Measurements from ENCODE around the gene ANTXR2.

ANTXR2 gene

GRCh38 chr4:80058740-80059139 is 14.3 kb downstream of the ANTXR2 start:
- Histone ChIP-seq H3K79me2 (ENCODE audit: insufficient read depth, low read length) (no peaks in the 10 kb centered on the region), H3K4me3 (ENCODE audit: low read depth, low read length, poor library complexity, severe bottlenecking) (no peak overlapping the region), H3K27me3 (ENCODE audit: insufficient read depth, low read length) (no peaks in the 10 kb centered on the region), H3K4me1 (ENCODE audit: insufficient read depth, low read length, severe bottlenecking) (peaks cover 12% of the 10 kb centered on the region), H3F3A (ENCODE audit: insufficient read depth, low read length) (no peaks in the 10 kb centered on the region), H3K4me2 (ENCODE audit: low read length) (peak overlapping the region; percentile 28; the same call in 1 of the 2 replicates), H3K36me3 (ENCODE audit: insufficient read depth, low read length) (no peaks in the 10 kb centered on the region), H3K9me3 (ENCODE audit: low read length) (no peaks in the 10 kb centered on the region), H3K9ac (ENCODE audit: low read length) (no peak overlapping the region), H3K9me2 (ENCODE audit: low read depth, low read length) (no peaks in the 10 kb centered on the region), H3K27ac (ENCODE audit: low read depth, low read length, poor library complexity, severe bottlenecking) (no peak overlapping the region), H2AFZ (ENCODE audit: low read length) (no peak overlapping the region), H4K20me1 (ENCODE audit: insufficient read depth, low read length) (no peaks in the 10 kb centered on the region)
- no peak for TF ChIP-seq CTCF (IDR thresholded peaks at IDR 0.05; ENCODE audit: low read length)

GRCh38 chr4:80054375-80054774 is 18.7 kb downstream of the ANTXR2 start:
- no peak overlapping the region for H3K4me2 ChIP-seq (ENCODE audit: low read length)
- H3K36me3 ChIP-seq (ENCODE audit: insufficient read depth, low read length), result no peaks in the 10 kb centered on the region
- no peak overlapping the region for H3K27ac ChIP-seq (ENCODE audit: low read depth, low read length, poor library complexity, severe bottlenecking)
- no peaks in the 10 kb centered on the region for H3F3A ChIP-seq (ENCODE audit: insufficient read depth, low read length)
- no peak overlapping the region for H2AFZ ChIP-seq (ENCODE audit: low read length)
- no peaks in the 10 kb centered on the region for H4K20me1 ChIP-seq (ENCODE audit: insufficient read depth, low read length)
- no peak overlapping the region for H3K4me3 ChIP-seq (ENCODE audit: low read depth, low read length, poor library complexity, severe bottlenecking)
- H3K9me2 ChIP-seq (ENCODE audit: low read depth, low read length), result no peaks in the 10 kb centered on the region
- no peaks in the 10 kb centered on the region for H3K79me2 ChIP-seq (ENCODE audit: insufficient read depth, low read length)
- H3K4me1 ChIP-seq (ENCODE audit: insufficient read depth, low read length, severe bottlenecking), result peaks cover 12% of the 10 kb centered on the region
- no peak overlapping the region for H3K9ac ChIP-seq (ENCODE audit: low read length)
- H3K9me3 ChIP-seq (ENCODE audit: low read length), result no peaks in the 10 kb centered on the region
- no peak for TF ChIP-seq CTCF (IDR thresholded peaks at IDR 0.05; ENCODE audit: low read length)
- TF ChIP-seq EZH2 (IDR thresholded peaks at IDR 0.05; ENCODE audit: borderline replicate concordance, low read length), result no peak
- H3K27me3 ChIP-seq (ENCODE audit: insufficient read depth, low read length), result no peaks in the 10 kb centered on the region

GRCh38 chr4:80053140-80053910 is 19.7 kb downstream of the ANTXR2 start:
- Histone ChIP-seq H2AFZ (ENCODE audit: low read length) (no peak overlapping the region), H3K9me3 (ENCODE audit: low read length) (no peaks in the 10 kb centered on the region), H3K36me3 (ENCODE audit: insufficient read depth, low read length) (no peaks in the 10 kb centered on the region), H3K27me3 (ENCODE audit: insufficient read depth, low read length) (no peaks in the 10 kb centered on the region), H4K20me1 (ENCODE audit: insufficient read depth, low read length) (no peaks in the 10 kb centered on the region), H3K4me1 (ENCODE audit: insufficient read depth, low read length, severe bottlenecking) (peaks cover 3% of the 10 kb centered on the region), H3K4me3 (ENCODE audit: low read depth, low read length, poor library complexity, severe bottlenecking) (no peak overlapping the region), H3K79me2 (ENCODE audit: insufficient read depth, low read length) (no peaks in the 10 kb centered on the region), H3K27ac (ENCODE audit: low read depth, low read length, poor library complexity, severe bottlenecking) (no peak overlapping the region), H3F3A (ENCODE audit: insufficient read depth, low read length) (no peaks in the 10 kb centered on the region), H3K9ac (ENCODE audit: low read length) (no peak overlapping the region), H3K9me2 (ENCODE audit: low read depth, low read length) (no peaks in the 10 kb centered on the region), H3K4me2 (ENCODE audit: low read length) (no peak overlapping the region)
- TF ChIP-seq CTCF (IDR thresholded peaks at IDR 0.05; ENCODE audit: low read length) (no peak), EZH2 (IDR thresholded peaks at IDR 0.05; ENCODE audit: borderline replicate concordance, low read length) (no peak)
